GM12801 (cell line): Measurements from ENCODE around the gene DBF4B.

Experiments
- TF ChIP-seq, protein P1 (sequence below): IDR thresholded peaks from one replicate; pipeline ENCODE4 v1.5.1; 2011; ENCODE audit warnings: control low read depth; ENCODE audit not compliant: insufficient read length; ENCODE audit errors: extremely low read depth

DBF4B gene

DNA sequence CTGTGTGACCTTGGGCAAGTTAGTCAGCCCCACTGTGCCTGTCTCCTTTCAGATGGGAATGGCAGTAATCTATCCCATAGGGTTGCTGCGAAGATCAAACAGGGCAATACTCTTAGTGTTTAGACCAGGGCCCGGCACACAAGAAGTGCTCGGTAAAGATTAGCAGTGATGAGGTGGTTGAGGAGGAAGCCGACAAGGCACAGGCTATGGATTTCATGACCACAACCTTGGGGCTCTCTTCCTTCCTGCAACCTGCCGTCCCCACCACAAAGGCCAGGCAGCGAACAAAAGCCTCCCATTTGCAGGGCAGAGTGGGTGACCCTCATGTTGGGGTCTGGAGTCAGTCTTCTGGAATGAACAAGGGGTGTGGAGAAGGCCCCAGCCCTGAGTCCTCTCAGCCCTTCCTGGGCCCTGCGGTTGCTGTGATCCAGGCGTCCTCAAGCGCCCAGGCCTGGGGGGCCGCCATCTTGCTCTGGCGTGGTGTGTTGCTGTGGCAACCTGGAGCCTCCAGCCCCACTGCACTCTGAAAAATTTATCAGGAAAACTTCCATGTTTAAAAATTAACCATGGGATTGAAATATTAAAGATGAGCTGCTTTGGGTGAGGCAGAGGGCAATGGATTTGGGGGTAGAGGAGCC is 60.2 kb downstream of the DBF4B start:
- TF ChIP-seq, protein P1, sequence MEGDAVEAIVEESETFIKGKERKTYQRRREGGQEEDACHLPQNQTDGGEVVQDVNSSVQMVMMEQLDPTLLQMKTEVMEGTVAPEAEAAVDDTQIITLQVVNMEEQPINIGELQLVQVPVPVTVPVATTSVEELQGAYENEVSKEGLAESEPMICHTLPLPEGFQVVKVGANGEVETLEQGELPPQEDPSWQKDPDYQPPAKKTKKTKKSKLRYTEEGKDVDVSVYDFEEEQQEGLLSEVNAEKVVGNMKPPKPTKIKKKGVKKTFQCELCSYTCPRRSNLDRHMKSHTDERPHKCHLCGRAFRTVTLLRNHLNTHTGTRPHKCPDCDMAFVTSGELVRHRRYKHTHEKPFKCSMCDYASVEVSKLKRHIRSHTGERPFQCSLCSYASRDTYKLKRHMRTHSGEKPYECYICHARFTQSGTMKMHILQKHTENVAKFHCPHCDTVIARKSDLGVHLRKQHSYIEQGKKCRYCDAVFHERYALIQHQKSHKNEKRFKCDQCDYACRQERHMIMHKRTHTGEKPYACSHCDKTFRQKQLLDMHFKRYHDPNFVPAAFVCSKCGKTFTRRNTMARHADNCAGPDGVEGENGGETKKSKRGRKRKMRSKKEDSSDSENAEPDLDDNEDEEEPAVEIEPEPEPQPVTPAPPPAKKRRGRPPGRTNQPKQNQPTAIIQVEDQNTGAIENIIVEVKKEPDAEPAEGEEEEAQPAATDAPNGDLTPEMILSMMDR, result no peak

DNA sequence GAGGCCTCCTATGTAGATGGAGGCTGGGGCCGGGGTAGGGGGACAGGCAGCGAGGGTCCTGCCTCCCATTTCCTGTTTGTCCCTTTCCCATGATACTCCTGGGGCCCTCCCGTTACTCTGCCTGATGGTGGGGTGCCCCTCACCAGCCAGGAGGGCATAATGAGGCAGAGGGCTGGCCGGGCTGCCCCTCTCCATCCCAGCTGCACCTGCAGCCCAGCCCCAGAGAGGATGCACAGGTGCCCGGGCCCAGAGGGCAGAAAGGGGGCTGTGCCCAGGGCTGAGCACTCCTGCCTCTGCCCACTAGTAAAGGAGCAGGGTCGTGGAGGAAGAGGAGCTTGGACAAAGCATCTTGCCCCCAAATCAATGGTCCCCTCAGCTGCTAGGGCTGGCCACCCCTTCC is 60.8 kb downstream of the DBF4B start:
- TF ChIP-seq, protein P1, result no peak

DNA sequence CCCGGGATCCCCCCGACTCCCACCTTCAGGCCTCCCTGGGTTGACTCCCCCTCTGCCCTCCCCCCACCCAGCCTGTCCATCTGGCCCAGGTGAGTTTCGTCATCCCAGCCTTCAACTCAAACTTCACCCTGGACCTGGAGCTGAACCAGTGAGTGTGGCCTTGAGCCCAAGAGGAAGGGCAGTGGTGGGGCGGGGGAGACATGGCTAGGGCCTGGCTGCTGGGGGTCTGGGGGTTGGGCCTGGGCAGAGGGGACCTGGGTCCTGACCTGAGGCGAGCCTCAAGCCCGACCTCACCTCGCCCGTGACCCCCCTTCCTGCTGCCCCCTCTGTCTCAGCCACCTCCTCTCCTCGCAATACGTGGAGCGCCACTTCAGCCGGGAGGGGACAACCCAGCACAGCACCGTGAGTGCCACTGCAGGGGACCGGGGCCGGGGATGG is 61.2 kb downstream of the DBF4B start:
- TF ChIP-seq, protein P1, result no peak

DNA sequence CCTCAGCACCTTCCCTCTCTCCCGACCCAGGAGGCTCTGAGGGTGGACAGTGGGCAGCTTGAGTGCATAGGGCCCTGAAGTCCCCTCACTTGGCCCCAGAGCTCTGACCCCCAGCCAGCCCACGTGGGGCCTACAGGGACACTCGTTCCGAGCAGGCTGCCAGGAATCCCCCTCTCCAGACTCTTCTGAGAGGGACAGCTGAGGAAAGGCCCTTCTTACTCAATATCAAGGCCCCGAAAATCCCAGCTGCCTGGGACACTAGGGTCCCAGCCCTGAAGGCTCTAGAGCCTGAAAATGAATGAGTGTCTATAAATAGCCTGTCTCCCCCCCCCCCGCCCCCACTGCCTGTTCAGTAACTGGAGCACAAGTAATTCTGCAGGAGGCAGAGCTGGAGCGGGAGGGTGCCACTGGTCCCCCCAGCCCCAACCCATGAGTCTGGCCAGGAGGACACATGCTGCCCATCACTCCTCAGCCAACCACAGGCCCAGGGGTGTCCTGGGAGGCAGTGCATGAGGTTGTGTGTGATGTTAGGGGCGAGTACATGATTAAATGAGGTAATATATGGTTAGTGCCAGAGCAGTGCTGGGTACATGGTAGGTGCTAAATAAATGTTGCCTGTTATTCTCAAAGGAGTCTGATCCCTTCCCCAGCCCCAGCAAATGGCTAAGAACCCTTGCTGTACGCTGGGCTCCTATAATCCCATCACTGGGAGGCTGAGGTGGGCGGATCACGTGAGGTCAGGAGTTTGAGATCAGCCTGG is 61.9 kb downstream of the DBF4B start:
- TF ChIP-seq, protein P1, result no peak

DNA sequence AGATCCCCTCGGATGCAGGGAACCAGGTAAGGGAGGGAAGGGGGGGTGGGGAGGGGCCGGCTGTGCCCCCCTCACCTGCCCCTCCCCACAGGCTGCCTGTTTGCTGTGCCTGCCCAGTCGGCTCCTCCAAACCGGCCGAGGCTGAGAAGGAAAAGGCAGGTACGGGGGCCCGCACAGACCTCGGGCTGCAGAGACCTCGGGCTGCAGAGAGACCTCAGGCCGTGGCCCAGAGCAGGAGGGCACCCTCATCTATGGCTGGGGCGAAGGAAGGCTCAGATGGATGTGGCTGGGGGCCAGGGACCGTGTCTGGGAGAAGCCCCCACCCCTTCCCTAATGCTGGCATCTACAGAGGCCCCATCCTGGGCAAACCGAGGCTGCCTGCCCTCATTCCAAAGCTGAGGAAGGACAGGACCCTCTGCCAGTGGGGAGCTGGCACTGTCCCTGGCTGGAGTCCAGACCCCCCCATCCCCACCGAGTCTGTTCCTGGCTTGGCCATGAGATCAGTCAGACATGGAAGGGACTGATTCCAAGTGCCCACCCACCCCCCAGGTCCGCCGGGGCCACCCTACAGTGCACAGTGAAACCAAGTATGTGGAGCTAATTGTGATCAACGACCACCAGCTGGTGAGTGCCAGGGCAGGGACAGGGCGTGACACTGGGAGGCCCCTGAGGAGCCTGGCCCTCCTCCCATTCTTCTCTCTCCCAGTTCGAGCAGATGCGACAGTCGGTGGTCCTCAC is 64.0 kb downstream of the DBF4B start:
- TF ChIP-seq, protein P1, result no peak

DNA sequence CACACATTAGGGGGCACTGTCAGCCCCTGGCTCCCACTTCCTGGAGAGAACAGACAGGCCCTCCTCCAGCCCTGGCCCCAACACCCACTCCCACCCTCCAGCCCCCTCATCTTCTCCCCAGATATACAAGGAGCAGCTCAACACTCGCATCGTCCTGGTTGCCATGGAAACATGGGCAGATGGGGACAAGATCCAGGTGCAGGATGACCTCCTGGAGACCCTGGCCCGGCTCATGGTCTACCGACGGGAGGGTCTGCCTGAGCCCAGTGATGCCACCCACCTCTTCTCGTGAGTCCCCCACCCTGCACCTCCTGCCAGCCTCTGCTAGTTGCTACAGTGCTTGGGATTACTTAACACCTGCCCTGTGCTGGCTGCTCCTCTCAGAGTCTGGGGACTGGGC is 64.7 kb downstream of the DBF4B start:
- TF ChIP-seq, protein P1, result no peak

DNA sequence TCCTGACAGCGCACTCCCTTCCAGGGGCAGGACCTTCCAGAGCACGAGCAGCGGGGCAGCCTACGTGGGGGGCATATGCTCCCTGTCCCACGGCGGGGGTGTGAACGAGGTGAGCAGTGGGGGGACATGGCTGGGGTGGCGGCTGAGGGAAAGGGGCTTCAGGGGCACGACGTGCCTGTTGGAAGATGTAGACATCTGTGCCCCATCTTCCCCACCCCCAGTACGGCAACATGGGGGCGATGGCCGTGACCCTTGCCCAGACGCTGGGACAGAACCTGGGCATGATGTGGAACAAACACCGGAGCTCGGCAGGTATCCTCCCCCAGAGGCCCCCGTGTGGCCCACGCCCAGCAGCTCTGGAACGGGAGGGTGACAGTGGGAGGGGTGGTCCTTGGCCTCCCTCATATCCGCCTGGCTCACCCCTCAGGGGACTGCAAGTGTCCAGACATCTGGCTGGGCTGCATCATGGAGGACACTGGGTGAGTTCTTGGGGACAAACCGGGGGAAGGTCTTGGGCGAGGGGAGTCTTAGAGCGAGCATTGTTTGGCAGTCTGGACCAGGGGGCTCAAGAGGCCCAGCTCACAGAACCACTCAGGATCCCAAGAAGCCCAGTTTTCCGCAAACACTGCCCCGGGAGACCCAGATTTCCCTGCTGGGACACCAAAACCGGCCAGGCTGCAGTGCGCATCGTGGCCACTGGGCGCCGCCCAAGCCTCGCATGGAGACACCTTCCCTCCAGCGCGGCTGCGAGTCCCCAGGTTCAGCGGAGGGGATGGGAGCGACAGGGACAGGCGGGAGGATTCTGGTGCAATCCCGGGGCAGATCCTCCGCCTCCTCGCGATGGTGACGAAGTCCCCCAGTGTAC is 66.0 kb downstream of the DBF4B start:
- TF ChIP-seq, protein P1, result peak; percentile 78
